DOHH2 (cell line): ENCODE data around the gene SON.

Experiments
- CTCF ChIP-seq: fragments of 200-600 bp; sonication (generic); IDR thresholded peaks from one replicate; pipeline ENCODE4 v1.5.1; 2014; ENCODE audit warnings: antibody characterized with exemption, mild to moderate bottlenecking, low read depth, low read length; ENCODE audit not compliant: poor library complexity, severe bottlenecking
- EZH2phosphoT487 ChIP-seq: fragments of 200-600 bp; sonication (generic); IDR thresholded peaks from 2 replicates; pipeline ENCODE4 v1.6.1; 2017; ENCODE audit warnings: borderline replicate concordance, mild to moderate bottlenecking, antibody characterized with exemption, low read length, moderate library complexity, mixed read lengths

- TF ChIP-seq CTCF: no peak
- TF ChIP-seq EZH2phosphoT487: no peak
Measured at GRCh38 chr21:33558777-33559421, 16.1 kb downstream of the SON start.
